A549 (cell line): ENCODE results near the gene SLC35B3. TPM values are rescaled to one million over a fixed set of nuclear protein-coding genes. Genes with fewer than 3 reads are reported as not detected.
"Not testable (repeated sequence)": the region's sequence is repeated elsewhere in the genome, so short reads cannot be mapped to it uniquely, and the experiment has no call there.

ENCODE experiments used
- ATAC-seq, 2 experiments: fragments of 200-7000 bp in 1 of 2; fragments of >200 bp in 1 of 2; cut with Nextera tagmentation in 1 of 2; cut with Tn5 transposase in 1 of 2; 3 replicates each; pipeline versions ENCODE4 v1.8.0 to v1.9.1; 2018 to 2020; ENCODE audit warnings: mild to moderate bottlenecking in 1 of 2, moderate library complexity in 1 of 2
- CTCF ChIA-PET: fragments of 300-600 bp; sonication (Branson Sonifier 250); formaldehyde crosslinking; extraction: SDS; loops from one replicate; lab custom pipeline; 2021; ENCODE audit warnings: antibody characterized with exemption, inconsistent platforms; lab: Yijun Ruan, JAX
- POLR2A ChIA-PET: fragments of 350-600 bp; formaldehyde crosslinking; extraction: SDS; loops from one replicate; lab custom pipeline; 2021; ENCODE audit warnings: antibody characterized with exemption, inconsistent platforms; lab: Yijun Ruan, JAX
- DNase-seq, 2 experiments: peaks; one replicate each; pipeline versions ENCODE4 v3.0.0 to v3.0.0-alpha.2; 2011 to 2016; ENCODE audit warnings: low read depth in 1 of 2, low spot score in 1 of 2
- FAIRE-seq: peaks from 2 replicates; lab custom pipeline; 2011; peaks lifted over from hg19 to GRCh38; lab: Jason Lieb, UNC
- H3K27ac ChIP-seq, 2 experiments: fragments of >200 bp; sonication (Bioruptor Twin); formaldehyde crosslinking; 3 replicates each; pipeline ENCODE4 v1.5.1; 2016 to 2017
- H3K4me1 ChIP-seq: fragments of >200 bp; sonication (Bioruptor Twin); formaldehyde crosslinking; 3 replicates; pipeline ENCODE4 v1.6.1; 2016
- H3K4me2 ChIP-seq: fragments of >200 bp; sonication (Bioruptor Twin); formaldehyde crosslinking; 3 replicates; pipeline ENCODE4 v1.6.1; 2016
- H3K4me3 ChIP-seq: fragments of >200 bp; sonication (Bioruptor Twin); formaldehyde crosslinking; 3 replicates; pipeline ENCODE4 v1.5.1; 2016
- H3K9me3 ChIP-seq: fragments of >200 bp; sonication (Bioruptor Twin); formaldehyde crosslinking; 3 replicates; pipeline ENCODE4 v1.6.1; 2016
- BCL3 ChIP-seq: fragments of >200 bp; sonication (Bioruptor Twin); formaldehyde crosslinking; IDR thresholded peaks from 3 replicates; pipeline ENCODE4 v1.6.1; 2016
- CBX8 ChIP-seq: fragments of 200-600 bp; sonication (generic); IDR thresholded peaks from 2 replicates; pipeline ENCODE4 v1.6.1; 2016
- CTCF ChIP-seq: fragments of >200 bp; sonication (Bioruptor Twin); formaldehyde crosslinking; IDR thresholded peaks from 3 replicates; pipeline ENCODE4 v1.5.1; 2016
- E2F6 ChIP-seq: IDR thresholded peaks from 2 replicates; pipeline ENCODE4 v1.6.1; 2012; ENCODE audit warnings: low read depth, borderline replicate concordance
- EHF ChIP-seq: fragments of 250-450 bp; sonication (Bioruptor Pico); IDR thresholded peaks from 2 replicates; pipeline ENCODE4 v1.5.0; 2020; ENCODE audit warnings: mild to moderate bottlenecking
- EHMT2 ChIP-seq: fragments of 200-600 bp; sonication (generic); IDR thresholded peaks from 2 replicates; pipeline ENCODE4 v1.6.1; 2016; ENCODE audit warnings: antibody characterized with exemption, low read depth, mild to moderate bottlenecking, moderate library complexity
- ELK1 ChIP-seq: fragments of 150-350 bp; IDR thresholded peaks from 2 replicates; pipeline ENCODE4 v1.6.1; 2014; ENCODE audit warnings: low read depth, mild to moderate bottlenecking, low read length
- EP300 ChIP-seq, 2 experiments: fragments of >200 bp; sonication (Bioruptor Twin); formaldehyde crosslinking; IDR thresholded peaks; 2 replicates in 1 of 2; 3 replicates in 1 of 2; pipeline ENCODE4 v1.6.1; 2016 to 2017
- FOSB ChIP-seq: fragments of 250-450 bp; sonication (Bioruptor Pico); IDR thresholded peaks from 2 replicates; pipeline ENCODE4 v1.5.0; 2020; ENCODE audit warnings: mild to moderate bottlenecking, moderate library complexity
- GATA3 ChIP-seq: IDR thresholded peaks from 2 replicates; pipeline ENCODE4 v1.6.1; 2012; ENCODE audit warnings: borderline replicate concordance
- HDAC2 ChIP-seq: fragments of 200-600 bp; sonication (generic); IDR thresholded peaks from 2 replicates; pipeline ENCODE4 v1.6.1; 2016
- HEYL ChIP-seq: fragments of 250-450 bp; sonication (Bioruptor Pico); IDR thresholded peaks from 2 replicates; pipeline ENCODE4 v1.8.0; 2021; ENCODE audit warnings: mild to moderate bottlenecking, moderate library complexity
- HMGXB4 ChIP-seq: fragments of 250-450 bp; sonication (Bioruptor Pico); IDR thresholded peaks from 2 replicates; pipeline ENCODE4 v1.5.0; 2021; ENCODE audit warnings: mild to moderate bottlenecking, moderate library complexity, borderline replicate concordance
- HOXB13 ChIP-seq: fragments of 250-450 bp; sonication (Bioruptor Pico); IDR thresholded peaks from 2 replicates; pipeline ENCODE4 v1.5.0; 2020; ENCODE audit warnings: low read depth, mild to moderate bottlenecking, moderate library complexity
- JUN ChIP-seq, 2 experiments: fragments of >200 bp; sonication (Bioruptor Twin); formaldehyde crosslinking; IDR thresholded peaks; 2 replicates in 1 of 2; 3 replicates in 1 of 2; pipeline ENCODE4 v1.6.1; 2016 to 2017
- MAZ ChIP-seq: fragments of 150-350 bp; IDR thresholded peaks from 2 replicates; pipeline ENCODE4 v1.6.1; 2014; ENCODE audit warnings: antibody characterized with exemption, low read depth, low read length, borderline replicate concordance
- MYC ChIP-seq: IDR thresholded peaks from 2 replicates; pipeline ENCODE4 v1.6.1; 2012; ENCODE audit warnings: mild to moderate bottlenecking, inconsistent platforms, low read length, improper control_type of control experiment, borderline replicate concordance
- RARB ChIP-seq: fragments of 250-450 bp; sonication (Bioruptor Pico); IDR thresholded peaks from 2 replicates; pipeline ENCODE4 v1.8.0; 2021; ENCODE audit warnings: mild to moderate bottlenecking, moderate library complexity
- SMC3 ChIP-seq: fragments of >200 bp; sonication (Bioruptor Twin); formaldehyde crosslinking; IDR thresholded peaks from 3 replicates; pipeline ENCODE4 v1.6.1; 2018; ENCODE audit warnings: inconsistent platforms
- TFCP2L1 ChIP-seq: fragments of 250-450 bp; sonication (Bioruptor Pico); IDR thresholded peaks from 2 replicates; pipeline ENCODE4 v1.5.0; 2021; ENCODE audit warnings: mild to moderate bottlenecking
- TP53 ChIP-seq: fragments of 250-450 bp; sonication (Bioruptor Pico); IDR thresholded peaks from 2 replicates; pipeline ENCODE4 v1.5.0; 2021; ENCODE audit warnings: mild to moderate bottlenecking, moderate library complexity
- ZFP36 ChIP-seq: fragments of 450-650 bp; IDR thresholded peaks from 2 replicates; pipeline ENCODE4 v1.6.1; 2014; ENCODE audit warnings: borderline replicate concordance; ENCODE audit not compliant: partially characterized antibody
- ZNF302 ChIP-seq: fragments of 250-450 bp; sonication (Bioruptor Pico); IDR thresholded peaks from 2 replicates; pipeline ENCODE4 v1.9.0; 2021; ENCODE audit warnings: inconsistent platforms, mild to moderate bottlenecking, moderate library complexity
- ZSCAN20 ChIP-seq: fragments of 250-450 bp; sonication (Bioruptor Pico); IDR thresholded peaks from 2 replicates; pipeline ENCODE4 v1.8.0; 2022; ENCODE audit warnings: mild to moderate bottlenecking, moderate library complexity
- WGBS: methylation state at CpG from one replicate; pipeline ENCODE4 v1.1.6; 2017; ENCODE audit errors: missing lambda C conversion rate; 5-methylcytosine and 5-hydroxymethylcytosine counted together
- polyA plus RNA-seq, 4 experiments: library from polyadenylated mRNA; depleted of rRNA in 3 of 4; stranded (reverse); fragments of >200 nt; fragmentation: RNase III in 1 of 4; extraction: RNeasy Plus Mini Kit Qiagen cat#74134 plus additional on column Dnase treatment in 1 of 4; gene quantifications; 2 replicates in 3 of 4; 3 replicates in 1 of 4; pipeline ENCODE4 v1.2.3, GENCODE V29; 2011 to 2017

Gene SLC35B3
- polyA plus RNA-seq, 2 of the 4 experiments (the other 2 are of a cell fraction): 13.3 to 22.9 TPM

GRCh38 chr6:8462169-8462568 is 26.8 kb upstream of the SLC35B3 start:
- no peak for TF ChIP-seq SMC3
- TF ChIP-seq HOXB13: no peak
- no peak for TF ChIP-seq ZNF302 (CRISPR knock-in tag)
- TF ChIP-seq MAZ: no peak
- no peak for TF ChIP-seq GATA3
- TF ChIP-seq EHF: no peak
- no peak for TF ChIP-seq ELK1
- TF ChIP-seq FOSB (CRISPR knock-in tag): no peak
- TF ChIP-seq CTCF: no peak
- TF ChIP-seq MYC: no peak
- TF ChIP-seq TFCP2L1 (CRISPR knock-in tag): no peak
- TF ChIP-seq HDAC2: no peak
- FAIRE-seq: no peak
- CTCF ChIA-PET: no interaction called here

GRCh38 chr6:8446391-8446790 is 11.0 kb upstream of the SLC35B3 start:
- CTCF ChIA-PET: no interaction called here
- no peak for FAIRE-seq
- TF ChIP-seq JUN (IDR thresholded peaks at IDR 0.05) (no peak), EP300 (IDR thresholded peaks at IDR 0.05) (no peak), HEYL (CRISPR knock-in tag) (no peak), TP53 (CRISPR knock-in tag) (no peak), RARB (CRISPR knock-in tag) (no peak), ZSCAN20 (CRISPR knock-in tag) (no peak), E2F6 (no peak), SMC3 (no peak)
- H3K9me3 ChIP-seq: no peaks in the 10 kb centered on the region
- no peak for DNase-seq
- H3K4me3 ChIP-seq: no peak overlapping the region
- 38% methylated on average over 2 of the region's 2 CpGs for WGBS
- POLR2A ChIA-PET: no interaction called here
- ATAC-seq: no peak
- no peaks in the 10 kb centered on the region for H3K4me1 ChIP-seq
- H3K27ac ChIP-seq: no peak overlapping the region
- no peak overlapping the region for H3K4me2 ChIP-seq

More at GRCh38 chr6:8462169-8462568, 26.8 kb upstream of the SLC35B3 start:
- no peak overlapping the region for H3K27ac ChIP-seq
- 75% methylated on average over 3 of the region's 3 CpGs for WGBS
- no peak overlapping the region for H3K4me2 ChIP-seq
- H3K4me1 ChIP-seq: no peaks in the 10 kb centered on the region
- POLR2A ChIA-PET: no interaction called here
- ATAC-seq (no peak), DNase-seq (no peak)
- H3K9me3 ChIP-seq: no peaks in the 10 kb centered on the region
- no peak overlapping the region for H3K4me3 ChIP-seq

DNA sequence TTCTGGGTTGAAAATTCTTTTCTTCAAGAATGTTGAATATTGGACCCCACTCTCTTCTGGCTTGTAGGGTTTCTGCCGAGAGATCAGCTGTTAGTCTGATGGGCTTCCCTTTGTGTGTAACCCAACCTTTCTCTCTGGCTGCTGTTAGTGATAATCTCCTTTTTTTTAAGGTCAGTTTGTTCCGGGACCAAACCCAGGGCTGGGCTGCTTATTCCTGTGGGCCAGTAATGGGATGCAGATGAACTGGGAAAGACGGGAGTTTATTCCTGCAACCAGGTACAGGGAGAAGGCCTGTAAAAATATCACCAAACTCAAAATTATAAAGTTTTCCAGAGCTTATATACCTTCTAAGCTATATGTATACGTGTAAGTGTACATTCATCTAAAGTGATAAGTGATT is 10.6 kb upstream of the SLC35B3 start:
- H3K4me1 ChIP-seq, H3K27ac ChIP-seq, DNase-seq, H3K9me3 ChIP-seq, ATAC-seq, CTCF ChIA-PET, H3K4me2 ChIP-seq, POLR2A ChIA-PET, H3K4me3 ChIP-seq, FAIRE-seq: not testable (repeated sequence)
- WGBS: 45% methylated on average over 4 of the region's 4 CpGs

GRCh38 chr6:8442150-8442549 is 6.8 kb upstream of the SLC35B3 start:
- FAIRE-seq: no peak
- POLR2A ChIA-PET: no interaction called here

More at GRCh38 chr6:8442150-8442549, 6.8 kb upstream of the SLC35B3 start:
- no peak for TF ChIP-seq ELK1
- TF ChIP-seq MAZ: no peak
- TF ChIP-seq EHMT2: no peak
- TF ChIP-seq TP53 (CRISPR knock-in tag): no peak
- no peak for TF ChIP-seq ZFP36
- no peak for TF ChIP-seq BCL3
- no peak for TF ChIP-seq HOXB13
- TF ChIP-seq CBX8: no peak
- TF ChIP-seq HMGXB4: no peak
- no peak for TF ChIP-seq EP300 (IDR thresholded peaks at IDR 0.05)
- TF ChIP-seq, all 56 proteins: peak for 0
- WGBS: 21% methylated on average over 1 of the region's 1 CpG
- Histone ChIP-seq H3K4me1 (no peaks in the 10 kb centered on the region), H3K27ac (no peak overlapping the region), H3K9me3 (no peaks in the 10 kb centered on the region), H3K4me2 (no peak overlapping the region), H3K4me3 (no peak overlapping the region)
- ATAC-seq: no peak
- no peak for DNase-seq
- CTCF ChIA-PET: no interaction called here
